Endothelial cell of umbilical vein (primary cell): ENCODE results near the gene NUDT14. TPM values are rescaled to one million over a fixed set of nuclear protein-coding genes. Genes with fewer than 3 reads are reported as not detected.

Source experiments
- BruUV-seq: library from RNA; stranded (reverse); fragments of 400-500 nt; replicated peaks from 2 replicates; lab custom pipeline; 2021; lab: Mats Ljungman, UMichigan
- CTCF ChIA-PET: fragments of 300-600, 350-600 bp; sonication (Branson Sonifier 250); formaldehyde crosslinking; loops from one replicate; lab custom pipeline; 2021; ENCODE audit warnings: antibody characterized with exemption, inconsistent platforms; lab: Charles Lee
- POLR2A ChIA-PET: fragments of 300-600, 350-600 bp; sonication (Branson Sonifier 250); formaldehyde crosslinking; loops from one replicate; lab custom pipeline; 2021; ENCODE audit warnings: antibody characterized with exemption, inconsistent platforms; lab: Charles Lee
- DNase-seq: peaks from one replicate; pipeline ENCODE4 v3.0.0-alpha.2; 2011; ENCODE audit warnings: low read depth, low spot score
- FAIRE-seq: peaks from 2 replicates; lab custom pipeline; 2011; peaks lifted over from hg19 to GRCh38; lab: Jason Lieb, UNC
- H2AFZ ChIP-seq: 2 replicates; pipeline ENCODE4 v1.6.0; 2012; ENCODE audit warnings: low read depth, low read length, control low read depth, inconsistent platforms
- H3K27ac ChIP-seq: 2 replicates; pipeline ENCODE4 v1.5.1; 2011; ENCODE audit warnings: low read depth, mild to moderate bottlenecking, control low read depth, low read length, moderate library complexity; ENCODE audit not compliant: insufficient read depth
- H3K27me3 ChIP-seq, 2 experiments: 2 replicates each; pipeline versions ENCODE4 v1.6.0 to v1.6.1; 2011; ENCODE audit warnings: low read length in 2 of 2, mixed read lengths in 1 of 2; ENCODE audit not compliant: control insufficient read depth in 2 of 2, insufficient read depth in 2 of 2
- H3K36me3 ChIP-seq, 2 experiments: 2 replicates in 1 of 2; 3 replicates in 1 of 2; pipeline ENCODE4 v1.5.1; 2011; ENCODE audit warnings: low read length in 2 of 2, mild to moderate bottlenecking in 1 of 2, moderate library complexity in 1 of 2; ENCODE audit not compliant: control insufficient read depth in 2 of 2, insufficient read depth in 2 of 2; ENCODE audit errors: extremely low read depth in 1 of 2
- H3K4me1 ChIP-seq: 3 replicates; pipeline ENCODE4 v1.5.1; 2011; ENCODE audit warnings: mild to moderate bottlenecking, low read length; ENCODE audit not compliant: control insufficient read depth, insufficient read depth; ENCODE audit errors: extremely low read depth
- H3K4me2 ChIP-seq: 2 replicates; pipeline ENCODE4 v1.6.1; 2011; ENCODE audit warnings: low read length, control low read depth, mixed read lengths; ENCODE audit not compliant: insufficient read depth
- H3K4me3 ChIP-seq, 3 experiments: fragments of 200-600 bp in 1 of 3; sonication (generic), shearing (Covaris generic) in 1 of 3; replicated peaks in 1 of 3; 2 replicates each; pipeline ENCODE4 v1.5.1; 2011 to 2016; ENCODE audit warnings: control low read depth in 3 of 3, low read length in 3 of 3, mild to moderate bottlenecking in 2 of 3, inconsistent platforms in 1 of 3, low read depth in 1 of 3, moderate library complexity in 1 of 3; ENCODE audit not compliant: insufficient read depth in 1 of 3
- H3K79me2 ChIP-seq: 2 replicates; pipeline ENCODE4 v1.6.0; 2012; ENCODE audit warnings: low read length, inconsistent platforms; ENCODE audit not compliant: control insufficient read depth, insufficient read depth
- H3K9ac ChIP-seq: replicated peaks from 2 replicates; pipeline ENCODE3; 2011; ENCODE audit warnings: low read length, control low read depth; ENCODE audit not compliant: insufficient read depth; ENCODE audit errors: extremely low read depth
- H3K9me1 ChIP-seq: replicated peaks from 3 replicates; pipeline ENCODE4 v1.6.0; 2011; ENCODE audit warnings: mild to moderate bottlenecking, low read length; ENCODE audit not compliant: control insufficient read depth, insufficient read depth; ENCODE audit errors: extremely low read depth
- H3K9me3 ChIP-seq: replicated peaks from 2 replicates; pipeline ENCODE4 v1.5.1; 2012; ENCODE audit warnings: low read length, inconsistent platforms; ENCODE audit not compliant: control insufficient read depth, insufficient read depth
- H4K20me1 ChIP-seq: replicated peaks from 2 replicates; pipeline ENCODE3; 2011; ENCODE audit warnings: mild to moderate bottlenecking, low read length; ENCODE audit not compliant: control insufficient read depth, insufficient read depth; ENCODE audit errors: extremely low read depth
- CTCF ChIP-seq, 2 donors: IDR thresholded peaks; 1 replicate in 1 of 2; 2 replicates in 1 of 2; pipeline ENCODE4 v1.5.1; 2011; ENCODE audit warnings: low read length in 2 of 2, mild to moderate bottlenecking in 2 of 2, moderate library complexity in 2 of 2, control low read depth in 1 of 2, inconsistent platforms in 1 of 2, low read depth in 1 of 2; ENCODE audit not compliant: insufficient read depth in 1 of 2; ENCODE audit errors: extremely low read depth in 1 of 2
- EZH2 ChIP-seq: IDR thresholded peaks from 2 replicates; pipeline ENCODE4 v1.6.1; 2012; ENCODE audit warnings: borderline replicate concordance, low read depth, mild to moderate bottlenecking, moderate library complexity, low read length, inconsistent platforms; ENCODE audit not compliant: severe bottlenecking
- FOS ChIP-seq: IDR thresholded peaks from 2 replicates; pipeline ENCODE4 v1.6.1; 2011; ENCODE audit warnings: mild to moderate bottlenecking, low read length, moderate library complexity, borderline replicate concordance; ENCODE audit not compliant: insufficient read depth
- GATA2 ChIP-seq: IDR thresholded peaks from 2 replicates; pipeline ENCODE4 v1.7.0; 2011; ENCODE audit warnings: low read depth, mild to moderate bottlenecking, moderate library complexity, mixed read lengths, low read length; ENCODE audit not compliant: insufficient read length, insufficient read depth
- JUN ChIP-seq: IDR thresholded peaks from 2 replicates; pipeline ENCODE4 v1.6.1; 2011; ENCODE audit warnings: borderline replicate concordance, low read depth; ENCODE audit not compliant: insufficient read length, insufficient read depth
- MAX ChIP-seq: IDR thresholded peaks from 2 replicates; pipeline ENCODE4 v1.6.1; 2011; ENCODE audit not compliant: insufficient read depth, insufficient read length
- MYC ChIP-seq: IDR thresholded peaks from one replicate; pipeline ENCODE4 v1.6.1; 2011; ENCODE audit warnings: mild to moderate bottlenecking, low read depth, low read length
- POLR2A ChIP-seq: IDR thresholded peaks from 2 replicates; pipeline ENCODE4 v1.6.1; 2012; ENCODE audit warnings: low read depth, mild to moderate bottlenecking, control low read depth, low read length
- POLR2AphosphoS5 ChIP-seq: IDR thresholded peaks from 2 replicates; pipeline ENCODE4 v1.6.1; 2012; ENCODE audit warnings: low read depth, mild to moderate bottlenecking, control low read depth, low read length, moderate library complexity; ENCODE audit not compliant: insufficient read depth
- dilution Hi-C: fragments of 300-500 bp; cut with MboI; formaldehyde crosslinking; loops from one replicate; pipeline ENCODE4 v1.15.0; 2019; ENCODE audit warnings: low sequenced_read_pairs; ENCODE audit not compliant: extremely low pct_ligation_motif_present
- intact Hi-C: fragments of 100-400 bp; cut with micrococcal nuclease; formaldehyde crosslinking; loops from one replicate; pipeline ENCODE4 v1.10.0; 2022
- polyA plus RNA-seq, 4 experiments: library from polyadenylated mRNA; depleted of rRNA in 3 of 4; stranded (reverse) in 3 of 4; unstranded in 1 of 4; fragments of >200 nt; gene quantifications; 2 replicates each; pipeline versions ENCODE4 v1.2.1 to v1.2.3, GENCODE V29; 2011 to 2012; ENCODE audit warnings: missing spikeins in 1 of 4
- total RNA-seq: library from RNA; stranded (reverse); gene quantifications from 2 replicates; pipeline ENCODE4 v1.2.3, GENCODE V29; 2021

Gene NUDT14
- total and polyA plus RNA-seq, 2 donors (not counting 3 experiments of a cell fraction or from before 2014, with no cell fraction given) = 97.7 to 103 TPM

- Histone ChIP-seq H4K20me1 (no peaks in the 10 kb centered on the region), H2AFZ (no peak overlapping the region), H3K4me2 (no peak overlapping the region), H3K27me3 (no peaks in the 10 kb centered on the region), H3K9me3 (no peaks in the 10 kb centered on the region), H3K79me2 (peaks cover 76% of the 10 kb centered on the region), H3K27ac (no peak overlapping the region), H3K36me3 (peaks cover 0 to 12% of the 10 kb centered on the region in 2 experiments), H3K9ac (no peak overlapping the region), H3K4me1 (peaks cover under 1% of the 10 kb centered on the region), H3K4me3 (no peak overlapping the region), H3K9me1 (no peaks in the 10 kb centered on the region)
- dilution Hi-C loops = no loop called here
- POLR2A ChIA-PET = interaction anchor here (0.6 kb wide), 1 partner anchor 65 kb away, joined by 3 read pairs; no protein-coding TSS in a partner anchor
- intact Hi-C loops = loop anchor here (10.0 kb wide), 1 partner anchor 84 kb away; the partner anchor contains the start of gene BTBD6
- FAIRE-seq (no peak), DNase-seq (no peak)
- TF ChIP-seq POLR2A (no peak), FOS (no peak), POLR2AphosphoS5 (no peak), MYC (no peak), MAX (no peak), JUN (no peak), EZH2 (no peak), CTCF (IDR thresholded peaks at IDR 0.05; ENCODE audit: extremely low read depth in 1 of 2, insufficient read depth in 1 of 2, low read depth in 1 of 2, low read length in 2 of 2) (no peak), GATA2 (no peak)
- CTCF ChIA-PET = interaction anchor here (1.0 kb wide), 1 partner anchor 12 kb away, joined by 3 read pairs; no protein-coding TSS in a partner anchor
- BruUV-seq = no TSS peak
Observed at GRCh38 chr14:105160776-105161175, 20.3 kb downstream of the NUDT14 start.
